ENCODE data around the gene CD8A.

DNA sequence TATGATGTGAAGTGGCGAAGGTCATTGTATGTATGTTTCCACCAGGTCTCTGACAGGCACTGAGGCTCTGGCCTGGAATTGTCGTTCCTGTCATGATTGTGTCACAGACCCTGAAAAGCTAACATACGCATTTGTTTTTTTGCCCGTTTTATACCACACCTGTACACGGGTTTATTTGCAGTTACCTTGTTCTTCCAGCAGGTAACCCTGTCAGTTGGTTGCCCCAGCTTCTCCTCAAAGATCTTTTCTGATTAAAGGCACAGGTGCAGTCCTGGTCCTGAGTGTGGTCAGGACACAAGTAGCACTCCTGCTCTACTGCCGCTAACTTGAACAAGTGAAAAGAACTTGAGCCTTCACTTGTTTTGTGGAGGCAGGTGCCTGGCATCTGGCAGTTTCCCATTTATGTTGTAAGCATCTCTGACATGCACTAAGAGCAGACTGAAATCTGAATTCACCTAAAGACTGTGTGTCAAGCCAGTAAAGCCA lies 19.9 kb downstream of the CD8A start:
- TF ChIP-seq EP300 (IDR thresholded peaks at IDR 0.05): no peak
- TF ChIP-seq, protein P1, sequence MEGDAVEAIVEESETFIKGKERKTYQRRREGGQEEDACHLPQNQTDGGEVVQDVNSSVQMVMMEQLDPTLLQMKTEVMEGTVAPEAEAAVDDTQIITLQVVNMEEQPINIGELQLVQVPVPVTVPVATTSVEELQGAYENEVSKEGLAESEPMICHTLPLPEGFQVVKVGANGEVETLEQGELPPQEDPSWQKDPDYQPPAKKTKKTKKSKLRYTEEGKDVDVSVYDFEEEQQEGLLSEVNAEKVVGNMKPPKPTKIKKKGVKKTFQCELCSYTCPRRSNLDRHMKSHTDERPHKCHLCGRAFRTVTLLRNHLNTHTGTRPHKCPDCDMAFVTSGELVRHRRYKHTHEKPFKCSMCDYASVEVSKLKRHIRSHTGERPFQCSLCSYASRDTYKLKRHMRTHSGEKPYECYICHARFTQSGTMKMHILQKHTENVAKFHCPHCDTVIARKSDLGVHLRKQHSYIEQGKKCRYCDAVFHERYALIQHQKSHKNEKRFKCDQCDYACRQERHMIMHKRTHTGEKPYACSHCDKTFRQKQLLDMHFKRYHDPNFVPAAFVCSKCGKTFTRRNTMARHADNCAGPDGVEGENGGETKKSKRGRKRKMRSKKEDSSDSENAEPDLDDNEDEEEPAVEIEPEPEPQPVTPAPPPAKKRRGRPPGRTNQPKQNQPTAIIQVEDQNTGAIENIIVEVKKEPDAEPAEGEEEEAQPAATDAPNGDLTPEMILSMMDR (IDR thresholded peaks at IDR 0.05): no peak

All from esophagus muscularis mucosa (tissue), 3 donors.